ENCODE measurements around the gene TMEM150C.

TMEM150C gene

GRCh38 chr4:82561786-82562563 lies at the start of gene TMEM150C:
Gene TMEM150C (minus strand): TSS chr4:82561988. CDS start chr4:82504657, 57,331 bp downstream.
- peak; percentile 85 for DNase-seq (ENCODE audit: low spot score)

- no peak for DNase-seq (ENCODE audit: low spot score)
Observed at GRCh38 chr4:82611527-82611926, 49.7 kb upstream of the TMEM150C start.

DNA sequence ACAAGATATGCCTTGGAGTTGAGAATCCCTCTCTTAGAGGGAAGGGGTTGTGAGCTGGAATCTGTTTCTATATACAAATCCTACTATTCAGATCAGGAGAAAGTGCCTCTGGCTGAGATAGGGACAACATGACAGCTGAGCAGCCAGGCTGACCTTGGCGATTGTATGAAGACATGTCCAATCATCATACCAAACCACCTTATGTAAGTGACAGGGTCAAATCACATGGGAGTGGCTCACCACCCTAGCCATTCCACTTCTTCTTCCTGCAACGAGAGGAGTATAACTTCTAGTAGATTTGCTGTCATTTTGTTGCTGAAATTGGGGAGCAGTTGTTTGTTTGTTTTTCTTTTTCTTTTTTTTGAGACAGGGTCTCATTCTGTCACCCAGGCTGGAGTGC lies 48.3 kb upstream of the TMEM150C start:
- no peak for DNase-seq (ENCODE audit: low spot score)

GRCh38 chr4:82606622-82607021 lies 44.8 kb upstream of the TMEM150C start:
- no peak for DNase-seq (ENCODE audit: low spot score)

GRCh38 chr4:82604522-82604921 lies 42.7 kb upstream of the TMEM150C start:
- DNase-seq (ENCODE audit: low spot score), result no peak

DNA sequence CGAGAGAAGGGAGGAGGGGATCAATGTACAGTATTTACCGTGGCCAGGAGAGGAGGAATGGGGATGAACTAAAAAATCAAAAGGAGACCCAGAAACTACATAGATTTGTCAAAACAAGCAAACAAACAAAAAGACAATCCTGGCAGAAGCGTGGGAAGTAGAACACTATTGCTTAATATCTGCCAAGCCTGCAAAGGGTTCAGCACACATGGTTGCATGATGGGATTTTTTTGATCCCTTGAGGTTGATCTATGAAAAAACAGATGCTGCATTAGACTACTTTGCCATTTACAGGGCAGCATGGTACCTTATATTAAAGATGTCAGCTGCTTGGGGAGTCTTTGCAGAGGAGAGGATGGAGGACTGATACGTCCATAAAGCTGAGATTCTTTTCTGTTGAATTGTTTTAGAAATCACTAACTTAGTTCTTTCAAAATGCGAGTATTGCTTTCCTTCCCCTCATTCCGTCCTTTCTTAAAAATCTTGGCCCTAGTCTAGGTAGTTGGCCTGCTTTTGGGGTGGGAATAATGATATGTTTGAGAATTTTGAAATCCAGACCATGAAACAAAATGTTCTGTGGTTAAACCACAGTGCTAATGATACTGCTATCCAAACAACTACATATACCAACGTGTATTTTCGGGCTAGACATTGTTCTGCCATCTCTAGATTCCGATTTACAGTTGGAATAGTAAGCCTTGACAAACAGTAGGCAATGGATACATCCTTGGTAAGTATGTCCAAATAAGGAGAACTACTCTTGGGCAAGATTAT lies 39.6 kb upstream of the TMEM150C start:
- no peak for DNase-seq (ENCODE audit: low spot score)

- DNase-seq (ENCODE audit: low spot score), result peak; percentile 44
Observed at GRCh38 chr4:82599336-82599735, 37.5 kb upstream of the TMEM150C start.

DNA sequence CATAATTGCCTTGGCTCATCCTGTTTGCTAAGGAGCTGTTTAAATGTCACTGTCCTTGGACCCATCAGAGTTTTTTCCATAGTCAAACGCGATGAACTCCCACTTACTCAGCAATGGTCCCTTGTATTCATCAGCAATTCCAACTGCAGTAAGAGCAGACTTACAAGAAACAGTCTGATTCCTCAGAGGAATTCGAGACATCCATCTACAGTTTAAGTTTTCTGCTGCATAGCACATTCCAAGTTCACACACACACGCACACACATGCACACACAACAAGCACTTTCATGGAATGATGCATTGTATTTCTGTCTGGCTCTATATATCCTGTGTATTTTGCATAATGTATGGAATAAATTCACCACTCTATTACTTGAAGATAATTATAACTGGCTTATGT lies 32.7 kb upstream of the TMEM150C start:
- DNase-seq (ENCODE audit: low spot score), result no peak

- DNase-seq (ENCODE audit: low spot score), result no peak
Observed at GRCh38 chr4:82593411-82593810, 31.6 kb upstream of the TMEM150C start.

DNA sequence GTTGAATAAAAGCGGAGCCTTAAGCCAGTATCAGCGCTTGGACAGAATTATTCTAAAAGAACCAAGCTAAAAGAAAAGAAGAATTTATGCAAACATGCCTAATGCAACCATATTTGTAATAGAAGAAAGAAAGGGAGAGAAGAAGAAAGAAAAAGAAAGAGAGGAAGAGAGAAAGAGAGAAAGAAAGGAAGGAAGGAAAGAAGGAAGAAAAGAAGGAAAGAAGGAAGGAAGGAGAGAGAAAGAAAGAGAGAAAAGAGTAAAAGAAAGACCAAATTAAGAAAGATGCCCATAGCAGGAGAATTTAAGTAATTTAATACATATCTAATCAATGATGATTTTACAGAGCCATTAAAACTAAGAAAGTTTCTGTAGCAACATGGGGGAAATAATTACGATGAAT lies 30.9 kb upstream of the TMEM150C start:
- DNase-seq (ENCODE audit: low spot score), result no peak

GRCh38 chr4:82591592-82591991 lies 29.8 kb upstream of the TMEM150C start:
- DNase-seq (ENCODE audit: low spot score), result no peak

- DNase-seq (ENCODE audit: low spot score), result no peak
Observed at GRCh38 chr4:82589756-82590155, 28.0 kb upstream of the TMEM150C start.

DNA sequence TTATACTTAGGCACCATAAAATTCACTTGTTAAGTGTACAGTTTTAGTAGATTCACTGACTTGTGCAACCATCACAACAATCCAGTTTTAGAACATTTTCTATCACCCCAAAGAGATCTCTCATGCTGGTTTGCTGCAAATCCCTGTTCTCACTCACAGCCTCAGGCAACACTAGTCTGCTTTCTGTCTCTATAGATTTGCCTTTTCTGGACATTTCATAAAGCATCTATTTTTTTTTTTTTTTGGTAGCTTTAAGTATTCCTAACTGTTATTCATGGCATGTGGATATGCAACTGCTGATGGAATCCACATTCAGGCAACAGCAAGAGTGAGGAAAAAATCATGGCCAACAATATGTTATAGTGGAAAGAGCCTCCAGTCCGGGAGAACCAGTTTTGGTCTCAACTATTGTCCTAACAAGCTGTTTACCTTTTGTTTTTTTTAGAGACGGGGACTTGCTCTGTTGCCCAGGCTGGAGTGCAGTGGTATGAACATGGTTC lies 27.0 kb upstream of the TMEM150C start:
- DNase-seq (ENCODE audit: low spot score), result no peak

GRCh38 chr4:82587826-82588540 lies 26.2 kb upstream of the TMEM150C start:
- no peak for DNase-seq (ENCODE audit: low spot score)

GRCh38 chr4:82585690-82586435 lies 24.1 kb upstream of the TMEM150C start:
- DNase-seq (ENCODE audit: low spot score), result no peak

DNA sequence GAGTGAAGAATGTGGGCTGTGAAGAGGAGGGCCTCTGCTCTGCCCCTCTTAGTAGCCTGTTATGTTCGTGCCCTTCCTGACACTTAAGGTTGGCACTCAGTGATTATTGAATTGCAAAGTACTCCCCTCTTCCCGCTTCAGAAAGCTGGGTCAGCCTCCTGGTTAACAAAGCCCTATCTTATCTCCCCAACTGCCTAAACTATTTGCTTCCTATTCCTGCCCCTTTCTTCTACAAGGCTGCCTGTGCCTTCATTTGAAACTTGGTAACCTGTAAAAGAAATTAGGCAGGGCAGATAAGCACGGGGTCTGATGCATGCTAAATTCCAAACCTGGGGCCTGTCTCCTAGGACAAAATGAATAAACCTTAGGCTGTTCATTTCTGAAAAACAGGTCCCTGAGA lies 23.1 kb upstream of the TMEM150C start:
- no peak for DNase-seq (ENCODE audit: low spot score)

DNA sequence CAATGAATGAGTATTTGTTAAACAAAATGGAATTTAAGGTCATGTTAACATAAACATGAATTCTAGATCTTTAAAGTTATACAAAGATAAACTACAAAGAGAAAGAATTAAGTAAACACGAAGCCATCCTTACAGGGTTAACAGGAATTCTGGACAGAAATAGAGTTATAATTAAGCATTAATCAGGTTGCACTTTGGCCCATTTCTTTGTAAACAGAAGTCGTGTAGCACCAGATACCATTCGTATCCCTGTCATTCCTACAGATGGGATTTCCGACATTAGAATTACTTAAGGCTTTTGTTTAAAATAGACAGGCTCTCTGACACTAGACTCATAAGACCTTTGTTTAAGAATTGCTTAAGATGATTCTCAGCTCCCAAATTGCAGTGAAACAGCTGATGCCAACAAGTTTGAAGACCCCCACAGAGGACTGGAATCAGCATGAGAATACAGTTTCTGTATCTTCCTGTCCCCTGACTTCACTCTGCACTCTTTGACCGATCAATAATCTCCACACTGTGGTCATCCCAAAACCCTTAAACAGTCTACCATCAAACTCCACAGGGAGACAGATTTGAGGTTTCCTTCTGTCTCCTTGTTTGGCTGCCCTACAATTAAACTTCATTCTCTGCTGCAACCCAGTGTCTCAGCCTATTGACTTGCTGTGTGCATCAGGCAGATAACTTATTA lies 22.3 kb upstream of the TMEM150C start:
- no peak for DNase-seq (ENCODE audit: low spot score)

- no peak for DNase-seq (ENCODE audit: low spot score)
Observed at GRCh38 chr4:82579932-82580331, 18.1 kb upstream of the TMEM150C start.

- DNase-seq (ENCODE audit: low spot score), result no peak
Observed at GRCh38 chr4:82578935-82579334, 17.1 kb upstream of the TMEM150C start.

DNA sequence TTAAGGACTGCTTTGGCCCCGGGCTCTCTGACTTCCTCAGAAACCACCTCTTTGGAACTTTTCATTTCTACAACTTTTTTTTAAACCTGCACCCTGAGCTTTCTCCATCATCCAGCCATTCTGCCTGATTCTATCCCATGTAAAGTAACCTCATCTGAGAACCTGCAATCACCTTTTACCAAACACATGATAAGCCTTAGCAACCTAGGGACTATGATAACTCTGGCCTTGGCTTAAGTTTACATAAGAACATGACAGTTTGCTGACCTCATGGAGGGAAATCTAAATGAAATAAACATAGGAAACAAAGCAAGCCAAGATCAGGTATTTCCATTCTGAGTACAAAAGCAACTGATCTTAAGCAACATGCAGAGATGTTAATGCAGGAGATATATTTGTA lies 15.7 kb upstream of the TMEM150C start:
- DNase-seq (ENCODE audit: low spot score), result no peak

DNA sequence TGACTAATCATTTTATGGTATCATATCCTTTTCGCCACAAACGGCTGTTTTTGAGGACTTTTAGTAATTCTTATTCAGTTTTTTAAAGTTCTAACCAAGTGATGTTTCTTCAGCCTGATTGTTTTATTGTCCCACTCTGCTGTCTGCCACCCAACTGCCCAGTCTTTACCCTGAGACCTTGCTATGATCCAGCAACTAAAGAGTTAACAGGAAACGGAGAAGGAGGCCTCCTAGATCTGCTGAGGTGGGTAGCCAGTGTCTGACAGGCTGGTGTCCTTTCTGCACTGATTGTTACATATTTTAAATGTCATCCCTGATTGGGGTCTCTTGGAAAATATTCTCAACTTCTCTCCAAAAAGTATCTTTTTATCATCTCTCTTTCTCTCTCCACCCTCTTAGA lies 7.9 kb upstream of the TMEM150C start:
- DNase-seq (ENCODE audit: low spot score), result no peak

All from D341Med (cell line).